ENCODE measurements around the gene TINAGL1. TPM values are rescaled to one million over a fixed set of nuclear protein-coding genes. Genes with fewer than 3 reads are reported as not detected.

The TINAGL1 gene
- total and polyA plus RNA-seq, 2 donors (not counting 3 experiments of a cell fraction or from before 2014, with no cell fraction given) = 312 to 477 TPM

DNA sequence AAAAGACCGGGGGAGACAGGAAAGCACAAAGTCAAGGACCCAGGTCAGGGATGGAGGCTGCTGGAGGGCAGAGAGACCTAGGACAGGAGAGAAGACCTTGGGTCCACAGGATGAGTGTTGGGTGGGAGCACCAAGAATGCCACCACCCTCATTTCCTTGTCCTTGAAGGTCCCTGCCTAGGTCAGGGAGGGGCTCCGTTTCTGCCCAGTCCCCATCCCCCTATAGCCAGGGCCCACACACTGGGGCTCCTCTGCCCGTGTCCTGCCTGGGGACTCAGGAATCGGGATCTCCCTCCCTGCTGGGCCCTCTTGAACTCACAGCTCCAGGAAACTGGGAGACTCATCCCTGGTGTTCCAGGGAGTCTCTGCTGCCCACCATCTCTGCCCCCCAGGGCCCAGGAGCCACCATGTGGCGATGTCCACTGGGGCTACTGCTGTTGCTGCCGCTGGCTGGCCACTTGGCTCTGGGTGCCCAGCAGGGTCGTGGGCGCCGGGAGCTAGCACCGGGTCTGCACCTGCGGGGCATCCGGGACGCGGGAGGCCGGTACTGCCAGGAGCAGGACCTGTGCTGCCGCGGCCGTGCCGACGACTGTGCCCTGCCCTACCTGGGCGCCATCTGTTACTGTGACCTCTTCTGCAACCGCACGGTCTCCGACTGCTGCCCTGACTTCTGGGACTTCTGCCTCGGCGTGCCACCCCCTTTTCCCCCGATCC is 584 bp downstream of the TINAGL1 start:
- peak; percentile 4 for FAIRE-seq

DNA sequence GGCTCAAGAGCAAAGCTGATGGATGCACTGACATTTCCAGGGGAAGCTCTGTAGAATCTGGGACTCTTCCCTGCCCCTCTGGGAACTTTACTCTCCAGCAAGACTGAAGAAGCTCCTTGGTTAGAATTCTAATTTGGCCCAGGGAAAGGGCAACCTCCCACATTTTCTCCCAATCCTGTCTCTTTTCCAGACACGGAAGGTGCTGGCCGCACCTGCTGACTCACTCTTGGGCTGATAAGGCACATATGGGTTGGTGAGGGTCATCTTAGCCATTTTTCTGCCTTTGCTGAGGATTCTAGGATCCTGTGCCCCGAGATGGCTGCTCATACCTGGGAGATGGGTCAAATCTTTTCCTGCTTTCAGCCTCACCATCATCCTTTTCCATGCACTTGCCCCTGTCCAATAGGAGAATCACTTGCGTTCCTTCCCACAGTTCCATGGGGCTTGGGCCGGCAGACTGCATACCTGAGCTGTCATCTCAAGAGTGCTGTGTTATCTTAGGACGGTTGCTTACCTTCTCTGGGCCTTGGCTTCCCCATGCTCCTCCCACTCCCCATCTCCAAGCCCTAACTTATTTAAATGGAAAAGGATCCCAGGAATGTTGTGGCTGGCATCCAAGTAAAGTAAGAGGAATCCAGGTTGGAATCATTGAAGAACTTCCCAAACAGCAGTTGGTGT is 1.3 kb downstream of the TINAGL1 start:
- Histone ChIP-seq H3K27ac (ENCODE audit: insufficient read depth, low read depth, low read length) (peak overlapping the region; percentile 88), H3K4me3 (replicated peaks in 1 of 3; ENCODE audit: insufficient read depth in 1 of 3, low read depth in 1 of 3, low read length in 3 of 3) (peak overlapping the region; percentile 76 to 90 (median 87)), H4K20me1 (replicated peaks; ENCODE audit: control insufficient read depth, extremely low read depth, insufficient read depth, low read length) (no peaks in the 10 kb centered on the region), H3K9ac (replicated peaks; ENCODE audit: extremely low read depth, insufficient read depth, low read length) (peak overlapping the region; percentile 69), H3K4me1 (ENCODE audit: control insufficient read depth, extremely low read depth, insufficient read depth, low read length) (peaks cover 70% of the 10 kb centered on the region), H3K27me3 (ENCODE audit: control insufficient read depth in 2 of 2, insufficient read depth in 2 of 2, low read length in 2 of 2) (no peaks in the 10 kb centered on the region), H3K9me1 (replicated peaks; ENCODE audit: control insufficient read depth, extremely low read depth, insufficient read depth, low read length) (no peaks in the 10 kb centered on the region), H3K4me2 (ENCODE audit: insufficient read depth, low read length) (peak overlapping the region; percentile 97), H3K36me3 (ENCODE audit: control insufficient read depth in 2 of 2, extremely low read depth in 1 of 2, insufficient read depth in 2 of 2, low read length in 2 of 2) (no peaks in the 10 kb centered on the region), H3K79me2 (ENCODE audit: control insufficient read depth, insufficient read depth, low read length) (peaks cover 62% of the 10 kb centered on the region), H2AFZ (ENCODE audit: low read depth, low read length) (no peak overlapping the region), H3K9me3 (replicated peaks; ENCODE audit: control insufficient read depth, insufficient read depth, low read length) (no peaks in the 10 kb centered on the region)
- ChIA-PET POLR2A (no interaction called here), CTCF (interaction anchor here (0.9 to 3.0 kb wide), 6 partner anchors 10 to 41 kb away, joined by 3 to 15 read pairs (median 6); no protein-coding TSS in a partner anchor)
- intact Hi-C loops (cut with micrococcal nuclease) = loop anchor here (5.0 kb wide), 1 partner anchor 135 kb away; no protein-coding TSS in a partner anchor
- no TSS peak for BruUV-seq (replicated peaks)
- dilution Hi-C loops (cut with MboI; ENCODE audit: extremely low pct_ligation_motif_present, low sequenced_read_pairs) = no loop called here
- peak; percentile 55 for FAIRE-seq
- no peak for TF ChIP-seq CTCF (IDR thresholded peaks at IDR 0.05; ENCODE audit: extremely low read depth in 1 of 2, insufficient read depth in 1 of 2, low read depth in 1 of 2, low read length in 2 of 2)
- peak; percentile 24 for TF ChIP-seq FOS (IDR thresholded peaks at IDR 0.05; ENCODE audit: borderline replicate concordance, insufficient read depth, low read length)
- TF ChIP-seq, protein P1, sequence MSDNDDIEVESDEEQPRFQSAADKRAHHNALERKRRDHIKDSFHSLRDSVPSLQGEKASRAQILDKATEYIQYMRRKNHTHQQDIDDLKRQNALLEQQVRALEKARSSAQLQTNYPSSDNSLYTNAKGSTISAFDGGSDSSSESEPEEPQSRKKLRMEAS (IDR thresholded peaks at IDR 0.05; ENCODE audit: insufficient read depth, insufficient read length) = no peak
- TF ChIP-seq MYC (IDR thresholded peaks at IDR 0.05; ENCODE audit: low read depth, low read length) = no peak
- peak; percentile 20 for TF ChIP-seq POLR2AphosphoS5 (IDR thresholded peaks at IDR 0.05; ENCODE audit: insufficient read depth, low read depth, low read length)
- DNase-seq (ENCODE audit: low read depth, low spot score) = peak; percentile 58

More for the DNA sequence above, 584 bp downstream of the TINAGL1 start:
- Histone ChIP-seq H3K27me3 (ENCODE audit: control insufficient read depth in 2 of 2, insufficient read depth in 2 of 2, low read length in 2 of 2) (no peaks in the 10 kb centered on the region), H4K20me1 (replicated peaks; ENCODE audit: control insufficient read depth, extremely low read depth, insufficient read depth, low read length) (no peaks in the 10 kb centered on the region), H3K36me3 (ENCODE audit: control insufficient read depth in 2 of 2, extremely low read depth in 1 of 2, insufficient read depth in 2 of 2, low read length in 2 of 2) (no peaks in the 10 kb centered on the region), H3K4me2 (ENCODE audit: insufficient read depth, low read length) (peak overlapping the region; percentile 97), H3K9ac (replicated peaks; ENCODE audit: extremely low read depth, insufficient read depth, low read length) (peak overlapping the region; percentile 69), H3K4me3 (replicated peaks in 1 of 3; ENCODE audit: insufficient read depth in 1 of 3, low read depth in 1 of 3, low read length in 3 of 3) (peak overlapping the region; percentile 76 to 90 (median 87)), H2AFZ (ENCODE audit: low read depth, low read length) (no peak overlapping the region), H3K4me1 (ENCODE audit: control insufficient read depth, extremely low read depth, insufficient read depth, low read length) (peaks cover 67% of the 10 kb centered on the region), H3K79me2 (ENCODE audit: control insufficient read depth, insufficient read depth, low read length) (peaks cover 54% of the 10 kb centered on the region), H3K27ac (ENCODE audit: insufficient read depth, low read depth, low read length) (peak overlapping the region; percentile 88), H3K9me1 (replicated peaks; ENCODE audit: control insufficient read depth, extremely low read depth, insufficient read depth, low read length) (no peaks in the 10 kb centered on the region), H3K9me3 (replicated peaks; ENCODE audit: control insufficient read depth, insufficient read depth, low read length) (no peaks in the 10 kb centered on the region)
- ChIA-PET POLR2A (interaction anchor here (1.1 kb wide), 1 partner anchor 41 kb away, joined by 3 read pairs; no protein-coding TSS in a partner anchor), CTCF (interaction anchor here (1.3 to 4.0 kb wide), 6 partner anchors 11 to 42 kb away, joined by 4 to 15 read pairs (median 10); no protein-coding TSS in a partner anchor)
- dilution Hi-C loops (cut with MboI; ENCODE audit: extremely low pct_ligation_motif_present, low sequenced_read_pairs) (no loop called here), intact Hi-C loops (cut with micrococcal nuclease) (loop anchor here (5.0 kb wide), 1 partner anchor 135 kb away; no protein-coding TSS in a partner anchor)
- TF ChIP-seq JUN (IDR thresholded peaks at IDR 0.05; ENCODE audit: borderline replicate concordance, insufficient read depth, insufficient read length, low read depth) (no peak), POLR2A (IDR thresholded peaks at IDR 0.05; ENCODE audit: low read depth, low read length) (peak; percentile 14)
- BruUV-seq (replicated peaks) = TSS peak; percentile 18
- peak; percentile 16 for DNase-seq (ENCODE audit: low read depth, low spot score)

All from endothelial cell of umbilical vein (primary cell).